Activated CD4-positive, alpha-beta T cell treated with anti-CD3 and anti-CD28 coated beads, Interleukin-2, amount 50 U/mL, for 24 hours (primary cell): ENCODE data around the gene ZP3.
"Not testable (repeated sequence)": the region's sequence is repeated elsewhere in the genome, so short reads cannot be mapped to it uniquely, and the experiment has no call there.

Experiments used
- DNase-seq, 2 donors: peaks; one replicate each; pipeline ENCODE4 v3.0.0-alpha.2; 2020; ENCODE audit warnings: low read depth in 1 of 2, low spot score in 1 of 2

Gene ZP3

GRCh38 chr7:76482660-76483059 lies 57.9 kb downstream of the ZP3 start:
- not testable (repeated sequence) for DNase-seq

GRCh38 chr7:76483081-76483480 lies 58.3 kb downstream of the ZP3 start:
- not testable (repeated sequence) for DNase-seq

- DNase-seq: not testable (repeated sequence)
Observed at GRCh38 chr7:76484456-76484855, 59.7 kb downstream of the ZP3 start.

- not testable (repeated sequence) for DNase-seq
Observed at GRCh38 chr7:76485822-76486610, 61.3 kb downstream of the ZP3 start.

GRCh38 chr7:76486618-76487017 lies 61.9 kb downstream of the ZP3 start:
- not testable (repeated sequence) for DNase-seq

- DNase-seq: not testable (repeated sequence)
Observed at GRCh38 chr7:76487969-76488368, 63.2 kb downstream of the ZP3 start.
